ENCODE measurements around the gene ADAP2. TPM values are rescaled to one million over a fixed set of nuclear protein-coding genes. Genes with fewer than 3 reads are reported as not detected.

Gene ADAP2
- total and polyA plus RNA-seq, 2 of the 8 experiments (the other 6 are each of a cell fraction or from before 2014, with no cell fraction given) = 0.76 to 1.1 TPM

- TF ChIP-seq MAX (IDR thresholded peaks at IDR 0.05) = no peak
- no peak for TF ChIP-seq ATF3 (IDR thresholded peaks at IDR 0.05; ENCODE audit: insufficient read depth, low read depth, low read length)
- no peak for TF ChIP-seq HDAC6 (IDR thresholded peaks at IDR 0.05; ENCODE audit: low read depth, low read length)
- no peak for TF ChIP-seq CBX5 (IDR thresholded peaks at IDR 0.05; ENCODE audit: low read depth, low read length)
- TF ChIP-seq SIX5 (IDR thresholded peaks at IDR 0.05; ENCODE audit: low read depth, low read length) = no peak
These were observed 6.0 kb downstream of the ADAP2 start (continued) for GRCh38 chr17:30927756-30928155.

All from H1 (cell line).